ENCODE data around the gene ILF3.

ILF3 gene

DNA sequence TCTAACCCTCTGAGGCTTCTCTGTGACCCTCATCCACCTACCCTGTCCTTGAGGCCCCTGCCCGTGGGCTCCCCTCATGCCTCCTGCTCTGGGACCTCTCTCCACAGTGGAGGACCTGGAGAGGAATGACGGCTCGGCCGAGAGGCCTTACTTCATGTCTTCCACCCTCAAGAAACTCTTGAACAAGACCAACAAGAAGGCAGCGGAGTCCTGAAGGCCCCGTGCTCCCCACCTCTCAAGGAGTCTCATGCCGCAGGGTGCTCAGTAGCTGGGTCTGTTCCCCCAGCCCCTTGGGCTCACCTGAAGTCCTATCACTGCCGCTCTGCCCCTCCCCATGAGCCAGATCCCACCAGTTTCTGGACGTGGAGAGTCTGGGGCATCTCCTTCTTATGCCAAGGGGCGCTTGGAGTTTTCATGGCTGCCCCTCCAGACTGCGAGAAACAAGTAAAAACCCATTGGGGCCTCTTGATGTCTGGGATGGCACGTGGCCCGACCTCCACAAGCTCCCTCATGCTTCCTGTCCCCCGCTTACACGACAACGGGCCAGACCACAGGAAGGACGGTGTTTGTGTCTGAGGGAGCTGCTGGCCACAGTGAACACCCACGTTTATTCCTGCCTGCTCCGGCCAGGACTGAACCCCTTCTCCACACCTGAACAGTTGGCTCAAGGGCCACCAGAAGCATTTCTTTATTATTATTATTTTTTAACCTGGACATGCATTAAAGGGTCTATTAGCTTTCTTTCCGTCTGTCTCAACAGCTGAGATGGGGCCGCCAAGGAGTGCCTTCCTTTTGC lies 10.8 kb upstream of the ILF3 start:
- TF ChIP-seq TAF1 (IDR thresholded peaks at IDR 0.05; ENCODE audit: low read depth) (no peak), EGR1 (IDR thresholded peaks at IDR 0.05) (no peak), YY1 (IDR thresholded peaks at IDR 0.05; ENCODE audit: low read depth) (no peak), EP300 (IDR thresholded peaks at IDR 0.05; ENCODE audit: borderline replicate concordance) (no peak)
- TF ChIP-seq, protein P1, sequence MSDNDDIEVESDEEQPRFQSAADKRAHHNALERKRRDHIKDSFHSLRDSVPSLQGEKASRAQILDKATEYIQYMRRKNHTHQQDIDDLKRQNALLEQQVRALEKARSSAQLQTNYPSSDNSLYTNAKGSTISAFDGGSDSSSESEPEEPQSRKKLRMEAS (IDR thresholded peaks at IDR 0.05) = no peak
- TF ChIP-seq, protein P2, sequence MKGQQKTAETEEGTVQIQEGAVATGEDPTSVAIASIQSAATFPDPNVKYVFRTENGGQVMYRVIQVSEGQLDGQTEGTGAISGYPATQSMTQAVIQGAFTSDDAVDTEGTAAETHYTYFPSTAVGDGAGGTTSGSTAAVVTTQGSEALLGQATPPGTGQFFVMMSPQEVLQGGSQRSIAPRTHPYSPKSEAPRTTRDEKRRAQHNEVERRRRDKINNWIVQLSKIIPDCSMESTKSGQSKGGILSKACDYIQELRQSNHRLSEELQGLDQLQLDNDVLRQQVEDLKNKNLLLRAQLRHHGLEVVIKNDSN (IDR thresholded peaks at IDR 0.05) = no peak

DNA sequence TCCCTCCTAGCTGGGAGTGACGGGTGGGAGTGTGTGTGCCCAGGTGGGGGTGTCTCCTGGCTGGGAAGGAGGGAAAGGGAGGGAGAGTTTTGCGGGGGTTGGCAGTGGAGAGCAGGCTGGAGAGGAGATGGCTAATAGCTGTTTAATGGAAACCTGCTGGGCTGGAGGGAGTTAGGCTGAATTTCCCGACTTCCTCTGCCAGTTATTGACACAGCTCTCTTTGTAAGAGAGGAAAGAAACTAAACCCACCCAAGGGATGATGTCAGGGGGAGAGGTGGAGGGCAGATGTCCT lies 10.2 kb upstream of the ILF3 start:
- TF ChIP-seq RAD21 (IDR thresholded peaks at IDR 0.05; ENCODE audit: low read depth) (no peak), TEAD4 (IDR thresholded peaks at IDR 0.05) (no peak), CREB1 (IDR thresholded peaks at IDR 0.05; ENCODE audit: low read depth) (no peak), FOXM1 (IDR thresholded peaks at IDR 0.05; ENCODE audit: borderline replicate concordance, low read depth) (no peak), CEBPB (IDR thresholded peaks at IDR 0.05) (no peak), YY1 (IDR thresholded peaks at IDR 0.05; ENCODE audit: low read depth) (no peak)
- TF ChIP-seq, protein P1 (IDR thresholded peaks at IDR 0.05) = no peak
- TF ChIP-seq, protein P2 (IDR thresholded peaks at IDR 0.05) = no peak

DNA sequence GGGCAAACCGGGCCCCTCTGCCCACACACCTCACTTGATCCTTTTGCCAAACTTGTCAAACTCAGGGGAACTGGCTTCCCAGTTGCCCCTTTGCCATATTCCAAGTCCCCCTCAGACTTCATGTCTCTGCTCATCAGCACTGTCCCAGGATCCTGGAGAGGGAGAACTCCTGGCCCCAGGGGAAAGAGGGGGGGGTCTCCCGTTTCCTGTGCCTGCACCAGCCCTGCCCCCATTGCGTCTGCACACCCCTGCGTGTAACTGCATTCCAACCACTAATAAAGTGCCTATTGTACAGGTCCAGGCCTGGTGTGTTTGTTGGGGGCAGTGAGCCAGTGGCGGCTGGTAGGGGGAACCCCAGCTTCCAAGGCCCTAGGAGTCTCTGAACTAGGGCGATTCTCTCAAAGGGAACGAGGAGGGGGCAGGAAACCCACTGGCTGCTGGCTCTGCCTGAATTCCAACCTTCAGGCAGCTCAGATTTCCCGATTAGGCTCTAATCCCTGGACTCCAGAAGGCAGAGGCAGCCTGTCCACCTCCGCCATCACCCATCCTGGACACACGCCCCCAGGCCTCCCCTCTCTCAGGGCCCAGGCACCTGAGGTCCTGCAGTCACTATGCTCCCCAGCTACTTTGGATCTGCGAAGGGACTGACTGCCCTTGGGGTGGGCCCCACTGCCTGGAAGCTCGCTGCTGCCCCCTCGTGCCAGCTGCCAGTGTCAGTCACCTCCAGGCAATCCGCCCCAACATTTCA lies 9.7 kb upstream of the ILF3 start:
- peak; percentile 95 for TF ChIP-seq RAD21 (IDR thresholded peaks at IDR 0.05; ENCODE audit: low read depth)
- TF ChIP-seq ZBTB7A (IDR thresholded peaks at IDR 0.05; ENCODE audit: low read depth) = 0 out of 2 replicates have a peak, but pooled peaks have one; percentile 38
- no peak for TF ChIP-seq FOXM1 (IDR thresholded peaks at IDR 0.05; ENCODE audit: borderline replicate concordance, low read depth)
- TF ChIP-seq, protein P1 (IDR thresholded peaks at IDR 0.05) = peak; percentile 19; the same call in 1 of the 2 replicates
- no peak for TF ChIP-seq TCF12 (IDR thresholded peaks at IDR 0.05; ENCODE audit: low read depth)
- no peak for TF ChIP-seq CREB1 (IDR thresholded peaks at IDR 0.05; ENCODE audit: low read depth)

DNA sequence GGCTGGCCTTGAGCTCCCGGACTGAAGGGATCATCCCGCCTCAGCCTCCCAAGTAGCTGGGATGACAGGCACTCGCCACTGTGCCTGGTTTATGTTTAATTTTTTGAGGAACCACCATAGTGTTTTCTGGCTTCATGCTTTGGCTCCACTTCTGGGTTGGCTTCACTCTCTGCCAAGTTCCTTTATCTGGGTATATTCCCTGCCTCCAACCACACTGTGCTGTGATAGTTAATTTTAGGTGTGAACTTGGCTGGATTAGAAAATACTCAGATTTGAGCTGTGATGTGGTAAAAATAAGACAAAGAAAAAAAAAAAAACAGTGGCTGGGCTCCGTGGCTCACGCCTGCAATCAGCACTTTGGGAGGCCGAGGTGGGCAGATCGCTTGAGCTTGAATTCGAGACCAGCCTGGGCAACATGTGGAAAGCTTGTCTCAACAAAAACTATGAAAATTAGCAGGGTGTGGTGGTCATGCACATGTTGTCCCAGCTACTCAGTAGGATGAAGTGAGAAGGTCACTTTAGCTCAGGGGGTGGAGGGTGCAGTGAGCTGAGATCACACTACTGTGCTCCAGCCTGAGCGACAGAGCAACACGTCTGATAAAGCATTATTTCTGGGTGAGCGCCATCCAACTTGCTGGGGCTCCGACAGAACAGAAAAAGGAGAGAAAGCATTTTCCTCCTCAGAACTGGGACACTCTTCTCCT lies 7.5 kb upstream of the ILF3 start:
- TF ChIP-seq FOXM1 (IDR thresholded peaks at IDR 0.05; ENCODE audit: borderline replicate concordance, low read depth) (no peak), EGR1 (IDR thresholded peaks at IDR 0.05) (no peak), TAF1 (IDR thresholded peaks at IDR 0.05; ENCODE audit: low read depth) (no peak), YY1 (IDR thresholded peaks at IDR 0.05; ENCODE audit: low read depth) (no peak), CREB1 (IDR thresholded peaks at IDR 0.05; ENCODE audit: low read depth) (no peak), EP300 (IDR thresholded peaks at IDR 0.05; ENCODE audit: borderline replicate concordance) (no peak)
- TF ChIP-seq, protein P2 (IDR thresholded peaks at IDR 0.05) = no peak

DNA sequence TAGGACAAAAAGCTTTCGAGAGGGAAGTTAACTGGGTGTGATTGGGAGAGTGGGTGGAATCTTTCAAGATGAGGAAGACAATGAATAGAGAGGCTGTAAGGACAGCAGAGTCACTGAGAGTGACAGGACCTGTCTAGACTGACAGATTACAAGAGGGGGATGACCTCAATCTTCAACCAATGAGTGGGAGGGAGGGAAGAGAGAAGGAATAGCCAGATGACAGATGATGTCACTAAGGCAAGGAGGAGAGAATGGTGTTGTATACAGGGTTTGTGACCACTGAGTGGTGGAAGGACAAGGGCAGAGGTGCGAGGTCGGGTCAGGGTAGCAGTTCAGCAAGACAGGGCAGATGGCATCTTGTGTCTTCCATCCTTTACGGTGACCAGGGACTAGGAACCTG lies 5.8 kb upstream of the ILF3 start:
- TF ChIP-seq EP300 (IDR thresholded peaks at IDR 0.05; ENCODE audit: borderline replicate concordance) (no peak), TAF1 (IDR thresholded peaks at IDR 0.05; ENCODE audit: low read depth) (no peak), CREB1 (IDR thresholded peaks at IDR 0.05; ENCODE audit: low read depth) (no peak), TCF12 (IDR thresholded peaks at IDR 0.05; ENCODE audit: low read depth) (no peak), YY1 (IDR thresholded peaks at IDR 0.05; ENCODE audit: low read depth) (no peak), TEAD4 (IDR thresholded peaks at IDR 0.05) (no peak), FOXM1 (IDR thresholded peaks at IDR 0.05; ENCODE audit: borderline replicate concordance, low read depth) (no peak), ZBTB7A (IDR thresholded peaks at IDR 0.05; ENCODE audit: low read depth) (no peak), NFIC (IDR thresholded peaks at IDR 0.05) (no peak), EGR1 (IDR thresholded peaks at IDR 0.05) (no peak), CEBPB (IDR thresholded peaks at IDR 0.05) (no peak)
- TF ChIP-seq, protein P3, sequence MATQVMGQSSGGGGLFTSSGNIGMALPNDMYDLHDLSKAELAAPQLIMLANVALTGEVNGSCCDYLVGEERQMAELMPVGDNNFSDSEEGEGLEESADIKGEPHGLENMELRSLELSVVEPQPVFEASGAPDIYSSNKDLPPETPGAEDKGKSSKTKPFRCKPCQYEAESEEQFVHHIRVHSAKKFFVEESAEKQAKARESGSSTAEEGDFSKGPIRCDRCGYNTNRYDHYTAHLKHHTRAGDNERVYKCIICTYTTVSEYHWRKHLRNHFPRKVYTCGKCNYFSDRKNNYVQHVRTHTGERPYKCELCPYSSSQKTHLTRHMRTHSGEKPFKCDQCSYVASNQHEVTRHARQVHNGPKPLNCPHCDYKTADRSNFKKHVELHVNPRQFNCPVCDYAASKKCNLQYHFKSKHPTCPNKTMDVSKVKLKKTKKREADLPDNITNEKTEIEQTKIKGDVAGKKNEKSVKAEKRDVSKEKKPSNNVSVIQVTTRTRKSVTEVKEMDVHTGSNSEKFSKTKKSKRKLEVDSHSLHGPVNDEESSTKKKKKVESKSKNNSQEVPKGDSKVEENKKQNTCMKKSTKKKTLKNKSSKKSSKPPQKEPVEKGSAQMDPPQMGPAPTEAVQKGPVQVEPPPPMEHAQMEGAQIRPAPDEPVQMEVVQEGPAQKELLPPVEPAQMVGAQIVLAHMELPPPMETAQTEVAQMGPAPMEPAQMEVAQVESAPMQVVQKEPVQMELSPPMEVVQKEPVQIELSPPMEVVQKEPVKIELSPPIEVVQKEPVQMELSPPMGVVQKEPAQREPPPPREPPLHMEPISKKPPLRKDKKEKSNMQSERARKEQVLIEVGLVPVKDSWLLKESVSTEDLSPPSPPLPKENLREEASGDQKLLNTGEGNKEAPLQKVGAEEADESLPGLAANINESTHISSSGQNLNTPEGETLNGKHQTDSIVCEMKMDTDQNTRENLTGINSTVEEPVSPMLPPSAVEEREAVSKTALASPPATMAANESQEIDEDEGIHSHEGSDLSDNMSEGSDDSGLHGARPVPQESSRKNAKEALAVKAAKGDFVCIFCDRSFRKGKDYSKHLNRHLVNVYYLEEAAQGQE (IDR thresholded peaks at IDR 0.05; ENCODE audit: low read depth) = no peak
- TF ChIP-seq, protein P1 (IDR thresholded peaks at IDR 0.05) = no peak
- TF ChIP-seq, protein P2 (IDR thresholded peaks at IDR 0.05) = no peak

Measured in Ishikawa (cell line).